Measurements from ENCODE around the gene MRFAP1. TPM values are rescaled to one million over a fixed set of nuclear protein-coding genes. Genes with fewer than 3 reads are reported as not detected.
"Not testable (repeated sequence)": the region's sequence is repeated elsewhere in the genome, so short reads cannot be mapped to it uniquely, and the experiment has no call there.

Gene MRFAP1
- polyA plus RNA-seq, 3 donors = 476 to 485 (median 482) TPM

- no peak for DNase-seq (ENCODE audit: low read depth in 3 of 3, low spot score in 2 of 3)
Measured at GRCh38 chr4:6662591-6662990, 22.1 kb downstream of the MRFAP1 start.

DNA sequence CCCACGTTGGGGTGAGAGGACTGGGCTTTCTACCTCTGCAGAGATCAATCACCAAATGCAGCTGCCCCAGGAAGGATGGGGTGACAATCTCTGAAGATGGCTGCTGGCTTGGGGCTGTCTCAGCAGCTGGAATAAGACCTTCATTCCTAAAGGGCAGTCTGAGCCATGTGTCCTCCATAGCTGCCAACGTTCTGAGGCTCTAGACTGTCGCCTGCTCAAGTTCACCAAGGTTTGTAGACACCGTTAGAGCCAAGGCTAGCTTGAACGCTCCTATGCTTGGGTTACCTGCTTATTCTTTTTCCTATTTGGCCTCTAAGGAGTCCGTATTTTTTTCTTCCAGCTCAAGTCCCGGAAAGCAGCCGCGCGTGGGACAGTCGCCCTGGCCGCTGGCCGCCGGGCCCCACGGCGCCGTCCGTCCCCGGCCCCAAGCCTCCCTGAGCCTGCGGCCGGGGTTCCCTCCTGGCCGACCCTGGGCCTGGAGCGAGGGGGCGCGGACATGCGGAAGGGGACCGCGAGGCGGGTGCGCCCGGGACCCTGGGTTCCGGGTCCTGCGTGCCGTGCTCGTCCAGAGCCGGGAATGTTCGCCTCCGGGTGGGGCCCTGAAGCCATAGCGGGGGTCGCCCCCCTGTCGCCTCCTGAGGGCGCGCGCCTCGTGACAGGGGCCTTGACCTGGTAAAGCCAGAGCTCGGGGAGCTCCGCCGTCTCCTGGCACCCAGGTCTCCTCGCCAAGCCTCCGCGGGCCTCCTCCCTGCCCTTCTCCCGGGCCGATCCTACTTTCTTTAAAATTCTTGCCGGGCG, 23.3 kb downstream of the MRFAP1 start:
- no peak for DNase-seq (ENCODE audit: low read depth in 3 of 3, low spot score in 2 of 3)

GRCh38 chr4:6665320-6665654, 24.8 kb downstream of the MRFAP1 start:
- DNase-seq (ENCODE audit: low read depth in 3 of 3, low spot score in 2 of 3) = no peak

DNA sequence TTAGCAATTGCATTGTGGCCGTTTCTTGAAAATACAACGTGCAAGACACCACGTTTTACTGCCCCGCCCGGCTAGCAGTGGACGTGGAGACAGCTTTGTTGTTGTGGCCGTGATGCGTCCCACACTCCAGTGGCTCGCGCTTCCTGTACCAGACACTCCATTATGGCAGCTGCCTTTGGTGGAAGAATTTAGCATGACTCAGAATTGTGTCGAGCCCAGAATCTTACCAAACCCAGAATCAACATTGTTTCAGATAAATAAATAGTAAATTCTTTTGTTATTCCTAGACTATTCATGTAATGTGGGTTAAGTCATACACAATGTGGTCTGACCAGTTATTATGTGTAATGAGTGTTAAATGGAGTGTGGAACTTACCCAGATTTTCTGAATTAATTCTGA, 27.9 kb downstream of the MRFAP1 start:
- no peak for DNase-seq (ENCODE audit: low read depth in 3 of 3, low spot score in 2 of 3)

DNA sequence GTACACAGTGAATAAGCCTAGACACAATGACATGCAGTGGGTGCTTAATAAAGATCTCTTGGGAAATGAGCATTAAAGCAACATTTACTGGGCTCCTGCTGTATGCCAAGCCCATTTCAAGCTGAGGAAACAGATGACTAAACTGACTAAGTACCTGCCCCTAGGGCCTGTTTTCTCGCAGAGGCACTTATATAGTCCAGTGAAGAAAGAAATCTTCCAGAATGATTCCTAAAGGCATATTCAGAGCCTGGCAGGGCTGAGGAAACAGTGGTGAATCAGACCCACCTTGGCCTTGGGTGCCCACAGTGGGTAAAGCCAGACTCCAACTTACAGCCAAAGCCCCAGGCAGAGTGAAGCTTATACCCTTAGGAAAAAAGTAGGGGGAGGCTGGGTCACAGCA, 31.2 kb downstream of the MRFAP1 start:
- no peak for DNase-seq (ENCODE audit: low read depth in 3 of 3, low spot score in 2 of 3)

- DNase-seq (ENCODE audit: low read depth in 3 of 3, low spot score in 2 of 3) = no peak
Measured at GRCh38 chr4:6672131-6672530, 31.6 kb downstream of the MRFAP1 start.

DNA sequence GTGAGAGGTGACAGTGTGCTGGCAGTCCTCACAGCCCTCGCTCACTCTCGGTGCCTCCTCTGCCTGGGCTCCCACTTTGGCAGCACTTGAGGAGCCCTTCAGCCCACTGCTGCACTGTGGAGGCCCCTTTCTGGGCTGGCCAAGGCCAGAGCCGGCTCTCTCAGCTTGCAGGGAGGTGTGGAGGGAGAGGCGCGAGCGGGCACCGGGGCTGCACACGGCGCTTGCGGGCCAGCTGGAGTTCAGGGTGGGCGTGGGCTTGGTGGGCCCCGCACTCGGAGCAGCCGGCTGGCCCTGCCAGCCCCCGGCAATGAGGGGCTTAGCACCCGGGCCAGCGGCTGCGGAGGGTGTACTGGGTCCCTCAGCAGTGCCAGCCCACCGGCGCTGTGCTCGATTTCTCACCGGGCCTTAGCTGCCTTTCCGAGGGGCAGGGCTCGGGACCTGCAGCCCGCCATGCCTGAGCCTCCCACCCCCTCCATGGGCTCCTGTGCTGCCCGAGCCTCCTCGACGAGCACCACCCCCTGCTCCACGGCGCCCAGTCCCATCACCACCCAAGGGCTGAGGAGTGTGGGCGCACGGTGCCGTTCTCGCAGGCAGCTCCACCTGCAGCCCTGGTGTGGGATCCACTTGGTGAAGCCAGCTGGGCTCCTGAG, 32.2 kb downstream of the MRFAP1 start:
- DNase-seq (ENCODE audit: low read depth in 3 of 3, low spot score in 2 of 3) = not testable (repeated sequence)

GRCh38 chr4:6673191-6673659, 32.7 kb downstream of the MRFAP1 start:
- not testable (repeated sequence) for DNase-seq (ENCODE audit: low read depth in 3 of 3, low spot score in 2 of 3)

GRCh38 chr4:6673660-6674499, 33.4 kb downstream of the MRFAP1 start:
- peak; percentile 86 to 90 (median 90) for DNase-seq (ENCODE audit: low read depth in 3 of 3, low spot score in 2 of 3)

DNA sequence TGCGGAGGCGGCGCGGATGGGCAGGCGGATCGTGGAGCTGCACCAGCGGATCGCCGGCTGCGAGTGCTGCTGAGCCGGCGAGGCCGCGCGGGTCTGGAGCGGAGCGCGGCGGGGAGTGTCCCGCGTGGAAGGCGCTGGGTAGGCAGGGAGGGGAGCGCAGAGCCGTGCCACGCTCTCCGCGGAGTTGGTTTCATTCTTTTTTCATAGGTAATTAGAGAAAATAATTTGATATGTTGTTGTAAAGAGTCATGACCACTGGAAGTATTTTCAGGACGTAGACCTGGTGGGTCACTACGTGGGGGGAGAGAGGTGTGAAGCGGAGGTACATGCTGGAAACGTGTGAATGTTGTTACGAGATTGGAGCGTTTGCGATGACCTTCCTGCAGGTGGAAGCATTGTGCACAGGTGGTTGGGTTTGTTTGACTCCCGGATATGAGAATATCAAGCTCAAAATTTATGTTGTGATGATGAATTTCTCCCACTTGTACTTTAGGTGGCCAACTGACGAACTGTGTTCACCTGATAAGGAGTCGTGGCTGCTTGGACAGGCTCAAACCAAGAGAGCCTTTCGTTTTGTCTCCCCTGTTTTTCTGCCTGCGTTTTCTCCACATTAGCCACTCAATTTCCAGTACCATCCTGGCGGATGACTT, 34.1 kb downstream of the MRFAP1 start:
- DNase-seq (ENCODE audit: low read depth in 3 of 3, low spot score in 2 of 3) = peak in 1 of 3 donors; percentile 33

- no peak for DNase-seq (ENCODE audit: low read depth in 3 of 3, low spot score in 2 of 3)
Measured at GRCh38 chr4:6676722-6677558, 36.5 kb downstream of the MRFAP1 start.

GRCh38 chr4:6680372-6681034, 40.0 kb downstream of the MRFAP1 start:
- no peak for DNase-seq (ENCODE audit: low read depth in 3 of 3, low spot score in 2 of 3)

GRCh38 chr4:6681191-6681590, 40.7 kb downstream of the MRFAP1 start:
- DNase-seq (ENCODE audit: low read depth in 3 of 3, low spot score in 2 of 3) = no peak

- no peak for DNase-seq (ENCODE audit: low read depth in 3 of 3, low spot score in 2 of 3)
Measured at GRCh38 chr4:6682862-6683590, 42.5 kb downstream of the MRFAP1 start.

DNA sequence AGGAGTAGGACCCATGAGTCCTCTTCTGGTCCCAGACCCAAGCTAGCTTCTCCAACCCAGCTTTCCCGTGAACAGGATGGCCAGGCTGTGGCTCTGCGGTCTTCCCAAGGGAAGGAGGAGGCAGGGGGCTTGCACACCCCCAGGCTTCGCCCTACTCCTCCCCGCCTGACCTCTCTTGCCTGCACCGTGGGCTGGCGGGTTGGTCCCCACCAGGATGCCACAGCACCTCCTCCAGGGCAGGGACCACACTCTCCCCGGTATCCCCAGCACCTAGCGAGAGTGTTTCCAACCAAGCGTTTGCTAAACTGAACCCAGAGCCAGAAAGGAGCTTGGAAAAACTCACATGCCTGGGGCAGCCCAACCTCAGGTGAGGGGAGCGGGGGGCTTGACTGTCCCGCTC, 44.2 kb downstream of the MRFAP1 start:
- no peak for DNase-seq (ENCODE audit: low read depth in 3 of 3, low spot score in 2 of 3)

DNA sequence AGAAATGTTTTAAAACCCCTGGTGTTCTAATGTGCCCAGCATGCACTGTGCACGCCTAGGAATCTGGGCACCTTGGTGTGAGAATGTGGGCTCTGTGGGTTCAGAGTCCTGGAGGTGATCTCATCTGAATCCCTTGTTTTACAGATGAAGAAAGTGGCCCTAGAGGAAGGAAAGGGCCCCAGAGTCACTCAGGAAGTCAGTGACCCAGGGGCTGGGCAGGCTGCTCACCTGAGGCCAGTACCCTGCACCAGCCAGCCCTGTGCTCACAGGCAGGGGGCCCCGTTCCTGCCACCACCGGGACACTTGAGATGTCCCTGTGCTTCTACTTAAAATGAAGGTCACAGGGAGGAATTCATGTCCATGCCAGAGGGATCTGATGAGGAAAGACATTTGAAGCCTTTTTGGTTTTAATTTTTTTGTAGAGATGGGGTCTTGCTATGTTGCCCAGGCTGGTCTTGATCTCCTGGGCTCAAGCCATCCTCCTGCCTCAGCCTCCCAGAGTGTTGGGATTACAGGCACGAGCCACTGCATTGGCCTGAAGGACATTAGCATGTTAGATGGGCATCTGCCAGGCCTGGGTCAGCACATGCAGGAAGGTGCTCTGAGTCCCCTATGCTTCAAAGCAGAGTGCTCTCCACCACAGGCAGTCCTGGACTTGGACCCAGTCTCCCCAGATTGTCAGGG, 45.8 kb downstream of the MRFAP1 start:
- DNase-seq (ENCODE audit: low read depth in 3 of 3, low spot score in 2 of 3) = no peak

GRCh38 chr4:6687947-6688878, 47.7 kb downstream of the MRFAP1 start:
- DNase-seq (ENCODE audit: low read depth in 3 of 3, low spot score in 2 of 3) = no peak
